Measurements from ENCODE around the gene ASB4.

- TF ChIP-seq CTCF (IDR thresholded peaks at IDR 0.05), result no peak
- TF ChIP-seq POLR2AphosphoS5 (IDR thresholded peaks at IDR 0.05), result no peak
- no peak for TF ChIP-seq POLR2A (IDR thresholded peaks at IDR 0.05)
Measured at GRCh38 chr7:95457947-95458346, 27.8 kb upstream of the ASB4 start.

Data from prostate gland (tissue), 2 donors.